ENCODE measurements around the gene LMX1B. TPM values are rescaled to one million over a fixed set of nuclear protein-coding genes. Genes with fewer than 3 reads are reported as not detected.

The LMX1B gene
- polyA plus RNA-seq, 5 donors: 0.04 to 0.43 (median 0.14) TPM

- no peak for DNase-seq
Observed at GRCh38 chr9:126676685-126677143, 63.0 kb downstream of the LMX1B start.

- DNase-seq: no peak
Observed at GRCh38 chr9:126677188-126678084, 63.7 kb downstream of the LMX1B start.

- DNase-seq: no peak
Observed at GRCh38 chr9:126678989-126679388, 65.3 kb downstream of the LMX1B start.

- no peak for DNase-seq
Observed at GRCh38 chr9:126681336-126681735, 67.6 kb downstream of the LMX1B start.

- DNase-seq: no peak
Observed at GRCh38 chr9:126682113-126682810, 68.5 kb downstream of the LMX1B start.

- peak; percentile 79 to 80 for DNase-seq
Observed at GRCh38 chr9:126682928-126683697, 69.4 kb downstream of the LMX1B start.

GRCh38 chr9:126683698-126684044 is 69.9 kb downstream of the LMX1B start:
- DNase-seq: no peak

GRCh38 chr9:126684345-126684744 is 70.6 kb downstream of the LMX1B start:
- no peak for DNase-seq

GRCh38 chr9:126684965-126685465 is 71.3 kb downstream of the LMX1B start:
- DNase-seq: no peak

GRCh38 chr9:126687930-126688461 is 74.3 kb downstream of the LMX1B start:
- no peak for DNase-seq

GRCh38 chr9:126688617-126689016 is 74.9 kb downstream of the LMX1B start:
- no peak for DNase-seq

GRCh38 chr9:126689027-126689825 is 75.5 kb downstream of the LMX1B start:
- DNase-seq: no peak

GRCh38 chr9:126690431-126691051 is 76.8 kb downstream of the LMX1B start:
- DNase-seq: peak in 1 of 2 donors; percentile 27

GRCh38 chr9:126692041-126692758 is 78.5 kb downstream of the LMX1B start:
- DNase-seq: no peak

GRCh38 chr9:126692759-126693427 is 79.2 kb downstream of the LMX1B start:
- no peak for DNase-seq

- no peak for DNase-seq
Observed at GRCh38 chr9:126693428-126693944, 79.8 kb downstream of the LMX1B start.

- DNase-seq: no peak
Observed at GRCh38 chr9:126694206-126695081, 80.7 kb downstream of the LMX1B start.

- no peak for DNase-seq
Observed at GRCh38 chr9:126695186-126695585, 81.5 kb downstream of the LMX1B start.

Measured in right lung (tissue), 5 donors.